ENCODE measurements around the gene ARHGAP24. TPM values are rescaled to one million over a fixed set of nuclear protein-coding genes. Genes with fewer than 3 reads are reported as not detected.

Gene ARHGAP24
- total RNA-seq, 2 experiments from 2014 or later, result not detected

DNA sequence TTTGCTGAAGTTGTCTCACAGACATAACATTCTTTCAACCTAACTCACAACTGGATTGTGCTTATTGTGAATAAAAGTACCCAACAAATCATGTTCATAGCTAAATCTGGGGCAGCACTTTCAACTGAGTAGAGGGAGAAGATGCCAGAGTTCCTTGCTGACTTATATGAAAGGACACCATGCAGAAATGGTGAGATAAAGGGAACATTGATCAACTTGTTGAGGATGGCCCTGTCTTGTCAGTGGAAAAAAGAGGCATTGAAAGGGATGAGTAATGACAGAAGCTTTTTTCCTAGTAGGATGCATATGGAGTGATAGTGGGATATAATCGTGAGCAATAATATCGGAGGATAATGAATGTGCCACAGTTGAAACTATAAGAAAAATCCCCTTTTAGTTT is 221.7 kb downstream of the ARHGAP24 start:
- POLR2A ChIA-PET, result no interaction called here
- intact Hi-C loops (cut with DNase I, micrococcal nuclease), result no loop called here
- no peak overlapping the region for H3K4me3 Mint-ChIP-seq
- no peaks in the 10 kb centered on the region for H3K36me3 Mint-ChIP-seq (ENCODE audit: low read depth)
- no peaks in the 10 kb centered on the region for H3K27me3 Mint-ChIP-seq
- H3K27ac Mint-ChIP-seq, result no peak overlapping the region
- CTCF ChIA-PET, result no interaction called here
- ATAC-seq, result no peak
- DNase-seq, result no peak
- peaks cover 4% of the 10 kb centered on the region for H3K9me3 Mint-ChIP-seq (ENCODE audit: low read depth)
- no peaks in the 10 kb centered on the region for H3K4me1 Mint-ChIP-seq

DNA sequence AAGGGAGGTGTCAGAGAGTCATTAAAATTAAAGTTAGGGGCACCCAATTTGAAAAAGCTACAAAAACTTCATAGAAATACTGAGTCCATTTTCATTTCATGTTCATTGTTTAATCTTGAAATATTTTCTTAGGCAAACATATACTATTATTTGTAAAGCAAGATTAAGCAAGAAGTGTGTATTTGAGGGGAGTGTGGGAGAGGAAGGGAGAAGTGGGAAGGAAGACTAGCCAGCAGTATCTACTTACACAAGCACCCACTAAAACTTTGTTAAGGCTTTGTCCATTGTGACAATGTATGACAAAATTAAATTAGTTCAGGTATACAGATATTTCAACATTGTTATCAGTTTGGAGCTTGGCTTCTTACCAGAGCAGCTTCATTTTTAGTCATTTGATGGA is 222.9 kb downstream of the ARHGAP24 start:
- Mint-ChIP-seq H3K36me3 (ENCODE audit: low read depth) (no peaks in the 10 kb centered on the region), H3K27me3 (no peaks in the 10 kb centered on the region), H3K27ac (no peak overlapping the region), H3K4me1 (no peaks in the 10 kb centered on the region), H3K4me3 (no peak overlapping the region), H3K9me3 (ENCODE audit: low read depth) (peaks cover under 1% of the 10 kb centered on the region)
- ATAC-seq (no peak), DNase-seq (no peak)
- CTCF ChIA-PET, result no interaction called here
- intact Hi-C loops (cut with DNase I, micrococcal nuclease), result no loop called here
- POLR2A ChIA-PET, result no interaction called here

DNA sequence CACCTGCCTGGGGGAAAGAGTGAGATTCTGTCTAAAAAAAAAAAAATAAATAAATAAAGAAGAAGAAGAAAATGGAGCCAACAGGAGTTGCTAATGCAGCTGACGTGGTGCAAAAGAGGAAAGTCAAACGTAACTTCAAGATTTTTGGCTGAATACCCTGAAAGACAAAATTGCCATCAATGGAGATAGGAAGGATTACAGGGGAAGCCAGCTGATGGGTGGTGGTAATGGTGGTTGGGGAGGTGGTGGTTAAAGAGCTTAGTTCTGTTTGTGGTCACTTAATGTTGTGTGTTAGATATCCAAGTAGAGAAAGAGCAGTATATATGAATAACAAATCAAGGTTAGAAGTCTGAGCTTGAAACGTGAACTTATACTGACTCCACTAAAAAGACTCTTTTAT is 225.4 kb downstream of the ARHGAP24 start:
- Mint-ChIP-seq H3K4me3 (no peak overlapping the region), H3K9me3 (ENCODE audit: low read depth) (no peaks in the 10 kb centered on the region), H3K27me3 (no peaks in the 10 kb centered on the region), H3K27ac (no peak overlapping the region), H3K4me1 (no peaks in the 10 kb centered on the region), H3K36me3 (ENCODE audit: low read depth) (no peaks in the 10 kb centered on the region)
- DNase-seq (no peak), ATAC-seq (no peak)
- ChIA-PET POLR2A (no interaction called here), CTCF (no interaction called here)
- intact Hi-C loops (cut with DNase I, micrococcal nuclease), result no loop called here

DNA sequence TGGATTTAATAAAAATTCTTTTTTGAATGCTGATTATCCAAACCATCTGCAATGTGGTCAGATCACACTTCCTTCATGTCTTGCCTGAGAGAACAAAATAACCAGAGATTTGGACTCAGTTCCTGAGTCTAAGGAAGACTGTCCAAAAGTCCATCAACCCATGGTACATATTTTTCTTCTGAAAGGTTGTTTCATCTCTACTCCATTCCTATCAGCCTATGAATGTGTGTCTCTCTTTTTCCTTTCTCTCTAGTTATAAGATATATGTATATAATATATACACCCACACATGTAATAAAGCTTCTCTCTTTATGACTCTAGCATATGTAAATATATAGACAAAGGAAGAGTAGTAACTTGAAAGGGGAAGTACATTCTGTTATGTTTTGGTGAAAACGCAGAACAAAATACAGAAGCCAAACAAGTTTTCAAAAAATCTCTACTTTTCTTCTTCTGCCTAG is 226.9 kb downstream of the ARHGAP24 start:
- Mint-ChIP-seq H3K27me3 (no peaks in the 10 kb centered on the region), H3K27ac (no peak overlapping the region), H3K36me3 (ENCODE audit: low read depth) (no peaks in the 10 kb centered on the region), H3K4me1 (no peaks in the 10 kb centered on the region), H3K9me3 (ENCODE audit: low read depth) (no peaks in the 10 kb centered on the region), H3K4me3 (no peak overlapping the region)
- ChIA-PET CTCF (no interaction called here), POLR2A (no interaction called here)
- ATAC-seq (no peak), DNase-seq (no peak)
- intact Hi-C loops (cut with DNase I, micrococcal nuclease), result no loop called here

DNA sequence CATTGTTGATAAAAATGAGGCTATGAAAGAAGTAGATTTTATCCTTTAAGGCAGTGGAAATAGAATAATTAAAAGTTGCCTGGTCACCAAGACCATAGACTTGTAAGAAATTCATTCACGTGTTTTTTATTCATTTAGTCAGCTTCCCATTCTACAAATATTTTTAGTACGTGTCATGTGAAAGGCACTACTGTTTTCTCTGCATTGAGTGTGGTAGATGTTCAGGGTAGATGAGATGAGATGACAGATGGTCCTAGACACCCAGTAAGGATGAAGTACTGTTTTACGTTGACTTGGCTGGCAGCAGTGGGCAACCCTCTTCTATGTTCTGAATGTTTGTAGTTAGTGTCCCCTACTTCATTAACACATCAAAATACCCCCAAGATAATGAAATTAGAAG is 228.1 kb downstream of the ARHGAP24 start:
- no peak overlapping the region for H3K27ac Mint-ChIP-seq
- no peaks in the 10 kb centered on the region for H3K27me3 Mint-ChIP-seq
- CTCF ChIA-PET, result no interaction called here
- POLR2A ChIA-PET, result no interaction called here
- H3K36me3 Mint-ChIP-seq (ENCODE audit: low read depth), result no peaks in the 10 kb centered on the region
- H3K4me3 Mint-ChIP-seq, result no peak overlapping the region
- no peaks in the 10 kb centered on the region for H3K9me3 Mint-ChIP-seq (ENCODE audit: low read depth)
- H3K4me1 Mint-ChIP-seq, result no peaks in the 10 kb centered on the region
- ATAC-seq (no peak), DNase-seq (no peak)
- intact Hi-C loops (cut with DNase I, micrococcal nuclease), result no loop called here

- no peak for DNase-seq
- no peaks in the 10 kb centered on the region for H3K27me3 Mint-ChIP-seq
- no peak overlapping the region for H3K27ac Mint-ChIP-seq
- no peaks in the 10 kb centered on the region for H3K4me1 Mint-ChIP-seq
- CTCF ChIA-PET, result no interaction called here
- no peaks in the 10 kb centered on the region for H3K36me3 Mint-ChIP-seq (ENCODE audit: low read depth)
- no peaks in the 10 kb centered on the region for H3K9me3 Mint-ChIP-seq (ENCODE audit: low read depth)
- intact Hi-C loops (cut with DNase I, micrococcal nuclease), result no loop called here
- ATAC-seq, result no peak
- POLR2A ChIA-PET, result no interaction called here
- no peak overlapping the region for H3K4me3 Mint-ChIP-seq
Measured at GRCh38 chr4:85707611-85708010, 232.7 kb downstream of the ARHGAP24 start.

DNA sequence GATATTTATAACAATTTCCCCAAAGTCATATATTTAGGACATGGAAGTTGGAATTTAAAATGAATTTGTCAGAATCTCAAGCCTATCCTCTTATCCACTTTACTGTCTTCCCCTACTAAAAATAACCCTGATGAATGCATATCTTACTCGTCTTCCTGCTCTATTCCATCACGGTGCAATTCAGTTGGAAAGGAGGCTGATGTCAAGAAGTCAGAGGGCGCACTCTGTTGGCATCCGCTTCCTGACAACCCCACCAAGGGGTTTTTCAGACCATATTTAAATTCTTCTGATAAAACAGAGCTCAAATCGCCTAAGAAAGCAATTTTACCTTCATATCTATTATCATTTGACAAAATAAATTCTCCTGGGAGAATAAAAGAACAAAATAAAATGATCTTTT is 233.5 kb downstream of the ARHGAP24 start:
- no peaks in the 10 kb centered on the region for H3K9me3 Mint-ChIP-seq (ENCODE audit: low read depth)
- H3K27me3 Mint-ChIP-seq, result no peaks in the 10 kb centered on the region
- ATAC-seq, result no peak
- DNase-seq, result no peak
- no peaks in the 10 kb centered on the region for H3K36me3 Mint-ChIP-seq (ENCODE audit: low read depth)
- no peak overlapping the region for H3K4me3 Mint-ChIP-seq
- ChIA-PET CTCF (no interaction called here), POLR2A (no interaction called here)
- H3K27ac Mint-ChIP-seq, result no peak overlapping the region
- no peaks in the 10 kb centered on the region for H3K4me1 Mint-ChIP-seq
- intact Hi-C loops (cut with DNase I, micrococcal nuclease), result no loop called here

- CTCF ChIA-PET, result no interaction called here
- DNase-seq (no peak), ATAC-seq (no peak)
- no peak overlapping the region for H3K27ac Mint-ChIP-seq
- intact Hi-C loops (cut with DNase I, micrococcal nuclease), result no loop called here
- no peaks in the 10 kb centered on the region for H3K36me3 Mint-ChIP-seq (ENCODE audit: low read depth)
- H3K4me1 Mint-ChIP-seq, result no peaks in the 10 kb centered on the region
- no peaks in the 10 kb centered on the region for H3K27me3 Mint-ChIP-seq
- POLR2A ChIA-PET, result no interaction called here
- no peak overlapping the region for H3K4me3 Mint-ChIP-seq
- no peaks in the 10 kb centered on the region for H3K9me3 Mint-ChIP-seq (ENCODE audit: low read depth)
Measured at GRCh38 chr4:85713005-85713404, 238.1 kb downstream of the ARHGAP24 start.

- no peak for DNase-seq
- Mint-ChIP-seq H3K9me3 (ENCODE audit: low read depth) (no peaks in the 10 kb centered on the region), H3K27ac (no peak overlapping the region), H3K27me3 (no peaks in the 10 kb centered on the region), H3K4me1 (no peaks in the 10 kb centered on the region), H3K36me3 (ENCODE audit: low read depth) (no peaks in the 10 kb centered on the region), H3K4me3 (no peak overlapping the region)
- CTCF ChIA-PET, result interaction anchor here (1.6 kb wide), 1 partner anchor 31 kb away, joined by 5 read pairs; no protein-coding TSS in a partner anchor
- ATAC-seq, result no peak
- intact Hi-C loops (cut with DNase I, micrococcal nuclease), result no loop called here
- POLR2A ChIA-PET, result no interaction called here
Measured at GRCh38 chr4:85715991-85716737, 241.2 kb downstream of the ARHGAP24 start.

GRCh38 chr4:85717351-85717750 is 242.4 kb downstream of the ARHGAP24 start:
- no peak for DNase-seq
- intact Hi-C loops (cut with DNase I, micrococcal nuclease), result no loop called here
- ATAC-seq, result no peak
- H3K27me3 Mint-ChIP-seq, result no peaks in the 10 kb centered on the region
- H3K9me3 Mint-ChIP-seq (ENCODE audit: low read depth), result no peaks in the 10 kb centered on the region
- H3K4me1 Mint-ChIP-seq, result no peaks in the 10 kb centered on the region
- CTCF ChIA-PET, result interaction anchor here (1.6 kb wide), 1 partner anchor 30 kb away, joined by 5 read pairs; no protein-coding TSS in a partner anchor
- H3K27ac Mint-ChIP-seq, result no peak overlapping the region
- POLR2A ChIA-PET, result no interaction called here
- no peaks in the 10 kb centered on the region for H3K36me3 Mint-ChIP-seq (ENCODE audit: low read depth)
- no peak overlapping the region for H3K4me3 Mint-ChIP-seq

GRCh38 chr4:85717847-85718246 is 242.9 kb downstream of the ARHGAP24 start:
- DNase-seq (no peak), ATAC-seq (no peak)
- Mint-ChIP-seq H3K9me3 (ENCODE audit: low read depth) (no peaks in the 10 kb centered on the region), H3K36me3 (ENCODE audit: low read depth) (no peaks in the 10 kb centered on the region), H3K4me1 (no peaks in the 10 kb centered on the region), H3K27ac (no peak overlapping the region), H3K4me3 (no peak overlapping the region), H3K27me3 (no peaks in the 10 kb centered on the region)
- ChIA-PET POLR2A (no interaction called here), CTCF (no interaction called here)
- intact Hi-C loops (cut with DNase I, micrococcal nuclease), result no loop called here

DNA sequence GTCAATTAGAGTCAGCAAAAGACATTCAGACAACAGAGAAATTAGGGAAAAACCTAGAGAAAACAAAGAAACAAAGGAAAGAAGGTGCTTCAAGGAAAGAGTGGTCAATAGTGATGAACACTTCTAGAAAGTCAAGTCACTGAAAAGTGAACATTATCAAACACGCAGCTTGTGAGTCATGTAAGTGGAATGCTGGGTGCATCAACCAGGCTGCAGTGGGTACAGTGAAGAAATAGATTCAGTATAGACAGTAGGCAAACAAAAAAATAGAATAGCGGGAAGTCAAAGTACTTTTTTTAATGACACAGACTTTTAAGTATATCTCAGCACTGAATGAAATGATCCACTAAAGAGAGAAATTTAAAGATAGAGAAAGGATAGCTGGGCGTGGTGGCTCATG is 245.8 kb downstream of the ARHGAP24 start:
- Mint-ChIP-seq H3K9me3 (ENCODE audit: low read depth) (no peaks in the 10 kb centered on the region), H3K27ac (no peak overlapping the region), H3K4me1 (no peaks in the 10 kb centered on the region), H3K36me3 (ENCODE audit: low read depth) (no peaks in the 10 kb centered on the region), H3K27me3 (no peaks in the 10 kb centered on the region), H3K4me3 (no peak overlapping the region)
- no peak for ATAC-seq
- intact Hi-C loops (cut with DNase I, micrococcal nuclease), result no loop called here
- POLR2A ChIA-PET, result no interaction called here
- DNase-seq, result no peak
- CTCF ChIA-PET, result no interaction called here

DNA sequence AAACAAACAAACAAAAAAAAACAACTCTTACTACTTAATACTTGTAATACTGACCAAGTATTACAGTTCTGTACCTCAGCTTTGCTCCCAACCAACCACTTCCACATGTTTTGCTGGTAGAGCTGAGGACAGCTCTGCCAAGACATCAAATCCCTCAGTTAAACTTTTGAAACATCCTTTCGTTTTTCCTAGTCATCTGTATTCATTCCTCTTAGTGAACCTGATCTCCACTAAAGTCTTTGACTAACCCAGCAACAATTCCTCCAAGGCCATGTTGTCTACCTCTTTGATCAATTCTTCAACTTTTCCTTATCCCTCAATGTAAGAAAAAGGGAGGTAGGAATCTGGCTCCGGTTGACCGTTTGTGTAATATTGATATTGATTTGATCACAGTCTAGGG is 247.5 kb downstream of the ARHGAP24 start:
- DNase-seq (no peak), ATAC-seq (no peak)
- Mint-ChIP-seq H3K36me3 (ENCODE audit: low read depth) (no peaks in the 10 kb centered on the region), H3K27me3 (no peaks in the 10 kb centered on the region), H3K4me1 (no peaks in the 10 kb centered on the region), H3K27ac (no peak overlapping the region), H3K4me3 (no peak overlapping the region), H3K9me3 (ENCODE audit: low read depth) (no peaks in the 10 kb centered on the region)
- ChIA-PET CTCF (no interaction called here), POLR2A (no interaction called here)
- intact Hi-C loops (cut with DNase I, micrococcal nuclease), result no loop called here

Measured in activated CD4-positive, alpha-beta T cell treated with anti-CD3 and anti-CD28 coated beads for 36 hours (primary cell).